GM12874 (cell line): ENCODE measurements around the gene CDC25A.

Source experiments
- TF ChIP-seq, protein P1 (sequence below): IDR thresholded peaks from 2 replicates; pipeline ENCODE4 v1.5.1; 2011; ENCODE audit warnings: low read depth, mild to moderate bottlenecking, control low read depth, low read length, moderate library complexity; ENCODE audit not compliant: insufficient read depth

Gene CDC25A

DNA sequence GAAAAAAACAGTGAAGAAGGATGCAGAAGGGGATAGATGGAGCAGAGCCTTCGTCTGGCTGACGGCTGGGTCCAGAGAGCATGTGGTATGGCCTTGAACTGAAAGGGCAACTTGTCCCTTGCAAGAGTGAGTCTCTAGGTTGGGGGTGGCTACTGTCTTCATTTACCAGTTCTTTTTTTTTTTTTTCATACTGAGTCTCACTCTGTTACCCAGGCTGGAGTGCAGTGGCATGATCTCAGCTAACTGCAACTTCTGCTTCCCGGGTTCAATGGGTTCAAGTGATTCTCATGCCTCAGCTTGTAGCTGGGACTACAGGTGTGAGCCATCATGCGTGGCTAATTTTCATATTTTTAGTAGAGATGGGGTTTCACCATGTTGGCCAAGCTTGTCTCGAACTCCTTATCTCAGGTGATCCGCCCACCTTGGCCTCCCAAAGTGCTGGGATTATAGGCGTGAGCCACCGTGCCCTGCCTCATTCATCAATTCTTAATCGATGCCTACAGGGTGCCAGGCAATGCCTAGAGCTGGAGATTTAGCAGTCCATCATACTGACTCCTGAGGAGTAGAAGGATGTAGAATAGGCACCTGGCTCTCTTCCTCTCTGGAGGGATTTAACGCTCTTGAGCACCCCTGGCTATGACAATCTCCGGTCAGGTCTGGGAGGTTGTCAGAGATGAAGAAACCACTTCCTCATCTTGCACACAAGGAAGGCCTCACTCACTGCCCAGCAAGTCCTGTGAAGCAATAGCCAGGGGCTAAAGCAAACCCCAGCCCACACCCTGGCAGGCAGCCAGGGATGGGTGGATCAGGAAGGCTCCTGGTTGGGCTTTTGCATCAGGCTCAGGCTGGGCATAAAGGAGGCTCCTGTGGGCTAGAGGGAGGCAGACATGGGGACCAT is 34.6 kb upstream of the CDC25A start, which contains the start of gene CAMP:
Gene CAMP, plus strand, starts transcription at position 880 of the 898 bp plus-strand sequence. Its CDS starts 17 bp downstream, at position 897.
- TF ChIP-seq, protein P1, sequence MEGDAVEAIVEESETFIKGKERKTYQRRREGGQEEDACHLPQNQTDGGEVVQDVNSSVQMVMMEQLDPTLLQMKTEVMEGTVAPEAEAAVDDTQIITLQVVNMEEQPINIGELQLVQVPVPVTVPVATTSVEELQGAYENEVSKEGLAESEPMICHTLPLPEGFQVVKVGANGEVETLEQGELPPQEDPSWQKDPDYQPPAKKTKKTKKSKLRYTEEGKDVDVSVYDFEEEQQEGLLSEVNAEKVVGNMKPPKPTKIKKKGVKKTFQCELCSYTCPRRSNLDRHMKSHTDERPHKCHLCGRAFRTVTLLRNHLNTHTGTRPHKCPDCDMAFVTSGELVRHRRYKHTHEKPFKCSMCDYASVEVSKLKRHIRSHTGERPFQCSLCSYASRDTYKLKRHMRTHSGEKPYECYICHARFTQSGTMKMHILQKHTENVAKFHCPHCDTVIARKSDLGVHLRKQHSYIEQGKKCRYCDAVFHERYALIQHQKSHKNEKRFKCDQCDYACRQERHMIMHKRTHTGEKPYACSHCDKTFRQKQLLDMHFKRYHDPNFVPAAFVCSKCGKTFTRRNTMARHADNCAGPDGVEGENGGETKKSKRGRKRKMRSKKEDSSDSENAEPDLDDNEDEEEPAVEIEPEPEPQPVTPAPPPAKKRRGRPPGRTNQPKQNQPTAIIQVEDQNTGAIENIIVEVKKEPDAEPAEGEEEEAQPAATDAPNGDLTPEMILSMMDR, result no peak

GRCh38 chr3:48220746-48221145 is 32.5 kb upstream of the CDC25A start:
- TF ChIP-seq, protein P1, result no peak

DNA sequence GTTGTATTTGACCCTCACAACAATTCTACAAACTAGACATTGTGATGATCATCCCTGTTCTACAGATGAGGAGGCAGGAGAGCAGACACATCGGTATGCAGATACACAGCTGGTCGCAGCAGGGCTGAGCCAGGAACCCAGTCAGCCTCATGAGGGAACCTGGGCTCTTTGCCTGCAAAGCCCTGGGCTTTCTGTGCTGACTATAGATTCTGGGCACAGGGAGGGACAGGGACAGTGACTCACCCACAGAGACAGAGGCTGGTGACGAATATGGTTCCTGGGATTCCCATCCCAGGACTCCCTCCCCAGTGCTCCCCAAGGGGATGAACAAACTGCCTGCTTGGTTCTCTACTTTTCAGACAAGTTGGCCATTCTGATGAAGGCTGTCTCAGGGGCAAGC is 31.3 kb upstream of the CDC25A start:
- TF ChIP-seq, protein P1, result no peak

DNA sequence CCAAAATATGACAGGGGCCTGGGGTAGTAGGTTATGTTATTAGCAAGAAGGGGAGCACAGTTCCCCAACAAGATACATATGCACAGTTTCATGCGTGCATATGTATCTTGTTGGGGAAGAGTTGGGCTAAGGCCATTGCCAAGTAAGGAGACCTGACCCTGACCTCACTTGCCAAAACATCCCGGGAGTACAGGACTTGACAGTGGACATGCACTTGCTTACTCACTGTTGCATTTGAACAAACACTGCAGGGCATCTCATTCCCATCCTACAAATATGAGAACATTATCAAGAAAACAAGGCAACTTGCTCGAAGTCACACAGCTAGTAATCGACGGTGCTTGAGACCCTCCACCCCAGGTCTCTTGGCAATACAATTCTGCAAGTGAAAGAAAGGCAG is 30.3 kb upstream of the CDC25A start:
- TF ChIP-seq, protein P1, result no peak

- TF ChIP-seq, protein P1, result no peak
These were observed 29.2 kb upstream of the CDC25A start for GRCh38 chr3:48217449-48217848.

DNA sequence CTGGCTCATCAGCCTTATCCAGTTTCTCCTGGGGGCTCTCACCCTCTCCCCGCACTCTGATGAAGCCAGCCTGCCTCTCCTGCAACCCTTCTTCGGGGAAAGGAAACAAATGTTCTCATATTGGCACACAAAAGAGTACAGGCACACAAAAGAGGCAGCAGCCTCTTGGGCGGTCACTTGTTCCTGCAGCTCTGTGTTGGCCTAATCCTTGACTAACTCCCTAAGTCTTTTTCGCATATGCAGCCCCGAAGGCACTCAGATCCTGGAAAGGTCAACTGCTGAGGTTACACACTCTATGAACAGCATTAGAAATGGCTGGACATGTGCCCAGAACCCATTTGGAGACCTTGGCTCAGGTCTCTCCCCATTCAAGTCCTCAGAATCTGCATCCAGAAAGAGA is 27.7 kb upstream of the CDC25A start:
- TF ChIP-seq, protein P1, result no peak

- TF ChIP-seq, protein P1, result no peak
These were observed 27.2 kb upstream of the CDC25A start for GRCh38 chr3:48215466-48215865.
